NCI-H128 (cell line): ENCODE data around the gene CASS4.

ENCODE experiments used
- DNase-seq: peaks from one replicate; lab custom pipeline; 2025; ENCODE audit not compliant: unreplicated experiment; lab: John Stamatoyannopoulos, UW

CASS4 gene

DNA sequence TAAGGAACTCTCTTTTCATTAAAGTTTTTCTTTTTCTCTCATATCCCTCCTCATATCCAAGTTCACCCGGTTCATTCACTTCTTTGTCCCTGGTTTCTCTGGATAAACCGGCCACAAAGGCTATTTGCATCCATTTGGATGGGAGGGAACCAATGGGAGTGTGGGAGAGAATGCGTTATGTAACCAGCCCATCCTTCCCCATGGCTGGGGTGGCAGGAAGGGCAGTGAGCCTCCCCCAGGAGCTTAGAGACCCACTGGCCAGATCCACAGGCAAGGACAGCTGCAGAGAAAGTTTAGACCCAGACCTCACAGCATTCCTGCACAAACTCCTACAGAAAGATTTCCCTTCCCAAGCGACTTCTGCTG, 10.7 kb downstream of the CASS4 start:
- DNase-seq, result no peak

GRCh38 chr20:56423211-56423610, 11.2 kb downstream of the CASS4 start:
- no peak for DNase-seq

DNA sequence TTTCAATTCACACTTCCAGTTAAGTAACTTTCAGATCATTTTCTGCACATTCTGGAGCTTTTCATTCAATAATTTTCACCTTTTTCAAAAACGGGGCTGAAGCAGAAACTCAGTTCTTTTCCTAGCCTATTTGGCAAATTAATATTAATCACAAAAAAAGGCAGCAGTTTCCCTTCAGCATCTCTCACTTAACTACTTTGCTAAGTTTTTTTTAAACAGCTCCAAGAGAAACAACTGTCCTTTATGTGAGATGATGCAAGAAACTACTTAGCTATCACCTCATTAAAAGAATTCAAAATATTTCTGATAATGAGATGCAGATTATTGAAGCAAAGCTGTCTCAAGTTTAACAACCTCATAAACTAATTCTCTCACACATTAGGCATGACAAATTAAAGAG, 11.8 kb downstream of the CASS4 start:
- no peak for DNase-seq

GRCh38 chr20:56424931-56425330, 12.9 kb downstream of the CASS4 start:
- DNase-seq, result no peak

GRCh38 chr20:56426026-56426425, 14.0 kb downstream of the CASS4 start:
- DNase-seq, result no peak

- no peak for DNase-seq
These were observed 14.9 kb downstream of the CASS4 start for GRCh38 chr20:56426926-56427325.

DNA sequence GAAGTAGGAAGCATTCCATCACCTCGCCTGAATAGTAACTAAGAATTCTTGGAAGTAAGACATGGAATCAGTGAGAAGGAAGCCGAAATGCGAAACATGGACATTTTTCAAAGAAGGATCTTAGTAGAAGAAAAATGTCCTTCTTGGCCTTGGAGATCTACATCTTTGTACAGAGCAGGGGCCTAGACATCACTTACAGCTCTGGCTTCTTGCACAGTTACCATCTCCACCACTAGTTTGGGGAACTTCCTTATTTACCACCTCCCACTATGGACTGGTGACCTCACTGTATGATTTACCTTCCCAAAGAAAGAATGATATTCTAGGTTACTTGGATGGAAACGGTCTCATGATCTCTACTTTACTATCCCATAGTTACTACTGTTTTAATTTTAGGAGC, 15.7 kb downstream of the CASS4 start:
- DNase-seq, result no peak

- no peak for DNase-seq
These were observed 16.4 kb downstream of the CASS4 start for GRCh38 chr20:56428410-56428809.

DNA sequence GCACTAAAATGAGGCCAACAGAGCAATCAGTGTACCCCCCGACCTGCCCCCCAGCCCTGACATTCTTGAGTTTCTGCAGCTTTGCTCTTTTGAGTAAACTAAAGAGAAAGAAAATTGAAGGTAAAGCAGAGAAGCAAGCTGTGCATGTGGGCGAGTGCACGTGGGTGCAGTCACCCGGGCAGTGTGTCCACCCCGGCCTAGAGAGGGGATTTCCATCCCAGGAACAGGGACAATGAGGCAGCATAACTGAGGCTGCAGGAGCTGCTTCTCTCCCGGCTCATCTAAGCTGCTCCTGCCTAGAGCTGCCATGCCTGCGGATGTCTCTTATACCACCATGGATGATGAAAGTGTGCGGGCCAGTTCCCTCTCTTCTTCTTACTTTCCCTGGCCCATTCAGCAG, 16.8 kb downstream of the CASS4 start:
- DNase-seq, result no peak

GRCh38 chr20:56429502-56429901, 17.4 kb downstream of the CASS4 start:
- no peak for DNase-seq

GRCh38 chr20:56429941-56430340, 17.9 kb downstream of the CASS4 start:
- no peak for DNase-seq

DNA sequence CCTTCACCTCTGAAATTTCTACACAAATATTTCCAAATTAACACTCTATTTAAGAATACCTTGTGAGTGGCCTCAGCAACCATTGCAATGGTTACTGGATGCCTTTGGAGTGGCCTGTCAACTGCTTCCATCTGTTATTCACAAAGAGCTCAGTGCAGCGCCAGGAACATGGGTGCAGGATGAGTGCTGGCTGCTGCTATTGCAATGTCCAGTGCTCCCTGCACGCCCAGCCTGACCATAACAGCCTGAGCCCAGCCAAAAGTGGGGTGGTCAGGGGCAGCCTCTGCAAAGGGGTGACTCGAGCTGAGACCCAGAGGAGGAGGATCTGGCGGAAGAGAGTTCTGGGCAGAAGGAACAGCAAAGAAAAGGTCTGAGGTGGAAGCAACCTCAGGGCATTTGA, 18.4 kb downstream of the CASS4 start:
- DNase-seq, result no peak

DNA sequence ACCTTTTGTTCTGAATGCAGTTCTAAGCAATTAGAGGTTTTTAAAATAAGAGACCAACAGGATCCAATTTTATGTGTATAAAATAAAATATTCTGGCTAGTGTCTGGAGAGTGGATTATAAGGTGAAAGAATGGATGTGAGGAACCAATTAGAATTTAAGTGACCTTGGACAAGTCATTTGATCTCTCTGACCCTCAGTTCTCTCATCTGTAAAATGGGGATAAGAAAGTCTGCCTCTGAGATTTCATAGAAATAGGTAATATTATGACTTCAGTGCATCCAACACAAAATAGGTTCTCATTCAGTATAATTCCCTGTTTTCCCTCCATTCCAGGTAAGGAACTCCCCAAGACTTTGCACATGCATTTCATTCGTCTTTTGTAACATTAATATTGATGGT, 18.9 kb downstream of the CASS4 start:
- no peak for DNase-seq

DNA sequence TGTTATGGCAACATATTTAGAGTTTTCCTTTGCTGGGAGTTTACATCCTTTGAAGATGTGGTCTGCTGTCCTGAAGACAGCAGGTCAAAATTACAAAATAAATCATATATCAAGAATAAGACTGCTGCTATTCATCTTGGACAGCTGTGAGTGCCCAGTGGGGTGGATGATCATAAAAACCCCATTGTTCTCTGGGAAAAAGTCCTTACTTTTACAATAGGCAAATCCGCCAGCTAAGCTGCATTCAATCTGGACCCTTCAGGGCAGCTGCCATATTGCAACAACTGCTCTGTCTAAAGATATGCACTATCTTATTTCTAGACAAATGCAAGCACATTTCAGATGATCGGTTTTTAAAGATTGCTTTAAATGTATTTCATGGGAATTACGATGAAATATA, 19.4 kb downstream of the CASS4 start:
- no peak for DNase-seq

GRCh38 chr20:56433221-56433879, 21.3 kb downstream of the CASS4 start:
- DNase-seq, result no peak

GRCh38 chr20:56433880-56434255, 21.8 kb downstream of the CASS4 start:
- DNase-seq, result no peak

- DNase-seq, result no peak
These were observed 25.3 kb downstream of the CASS4 start for GRCh38 chr20:56437196-56437960.

- no peak for DNase-seq
These were observed 26.2 kb downstream of the CASS4 start for GRCh38 chr20:56438284-56438683.

- no peak for DNase-seq
These were observed 27.8 kb downstream of the CASS4 start for GRCh38 chr20:56439771-56440291.

- no peak for DNase-seq
These were observed 28.4 kb downstream of the CASS4 start for GRCh38 chr20:56440346-56441007.

DNA sequence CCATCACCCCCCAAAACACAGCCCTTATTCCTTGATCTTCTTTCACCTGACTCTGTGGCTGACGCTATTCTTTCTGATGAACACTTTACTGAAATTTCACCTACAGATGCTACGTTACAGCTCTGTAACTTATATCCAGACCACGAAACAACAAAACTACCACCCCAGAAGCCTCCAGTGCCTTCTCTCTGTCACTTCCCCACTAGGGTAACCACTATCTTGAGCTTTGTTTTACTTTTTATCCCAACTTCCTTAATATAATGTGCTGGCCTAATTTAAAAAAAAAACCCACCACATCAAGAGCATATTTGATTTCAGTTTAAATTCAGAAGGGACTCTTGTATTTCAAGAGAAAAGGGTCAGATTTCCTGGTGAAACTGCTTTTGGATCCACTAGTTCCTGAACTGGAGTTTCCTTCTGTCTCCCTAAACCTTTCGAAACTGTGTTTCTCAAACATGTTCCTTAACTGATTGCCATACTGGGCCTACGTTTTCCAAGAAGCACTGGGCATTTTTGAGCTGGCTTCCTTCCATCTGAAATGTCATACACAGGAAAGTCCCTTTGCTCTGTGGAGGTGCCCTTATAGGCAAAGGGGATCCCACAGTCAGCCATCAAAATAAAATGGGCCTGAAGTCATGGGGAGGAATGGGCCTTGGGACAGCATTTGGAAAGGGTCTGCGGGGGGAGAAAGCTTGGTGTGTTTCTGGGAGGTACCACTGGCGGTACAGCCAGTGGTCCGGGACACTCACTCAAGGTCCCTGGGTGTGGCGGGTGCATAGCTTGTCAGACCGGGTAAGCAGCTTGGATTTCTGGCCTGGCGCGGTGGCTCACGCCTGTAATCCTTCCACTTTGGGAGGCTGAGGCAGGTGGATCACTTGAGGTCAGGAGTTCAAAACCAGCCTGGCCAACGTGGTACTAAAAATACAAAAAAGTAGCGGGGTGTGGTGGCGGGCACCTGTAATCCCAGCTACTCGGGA, 30.6 kb downstream of the CASS4 start:
- no peak for DNase-seq
